ENCODE data around the gene COX7B2.

Gene COX7B2, protein sequence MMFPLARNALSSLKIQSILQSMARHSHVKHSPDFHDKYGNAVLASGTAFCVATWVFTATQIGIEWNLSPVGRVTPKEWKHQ

DNA sequence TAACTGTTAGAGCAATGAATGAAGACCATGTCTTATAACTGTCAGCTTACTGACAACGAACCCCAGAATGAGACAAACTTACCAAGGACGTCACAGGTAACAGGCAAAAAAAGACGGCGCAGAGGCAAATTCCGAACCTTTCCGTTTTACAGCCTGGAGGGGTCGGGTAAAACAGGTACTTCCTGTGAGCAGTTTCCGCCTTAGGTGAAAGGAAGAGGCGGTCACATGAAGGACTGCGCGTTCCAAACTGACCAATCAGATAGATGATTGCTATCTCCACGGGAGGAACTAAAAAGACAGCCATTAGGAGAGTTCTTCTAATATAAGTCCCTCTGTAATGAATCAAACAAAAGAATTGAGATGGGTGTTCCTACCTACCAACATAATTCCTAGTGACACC lies at the start of gene COX7B2:
COX7B2 (minus strand) TSS at position 168 of the 400 bp plus-strand sequence. CDS start 174,053 bp downstream, outside the sequence.
- DNase-seq (ENCODE audit: low spot score), result no peak

DNA sequence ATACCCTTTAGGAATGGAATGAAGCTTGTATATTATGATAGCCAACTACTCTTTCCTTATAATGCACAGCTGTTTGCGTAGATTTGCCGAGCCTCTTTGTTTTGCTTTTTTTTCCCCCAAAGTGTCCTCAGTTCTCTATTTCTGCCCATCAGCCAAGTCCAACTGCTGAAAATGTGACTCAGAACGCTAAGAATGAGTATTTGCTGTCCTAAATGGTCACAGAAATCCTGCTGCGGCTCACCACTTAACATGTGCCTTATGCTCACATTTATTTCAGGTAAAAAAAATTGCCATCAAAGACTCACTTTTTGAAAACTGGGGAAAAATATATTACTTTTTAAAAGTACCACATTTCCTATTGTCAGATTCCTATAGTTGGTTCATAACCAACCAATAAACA lies 47.4 kb upstream of the COX7B2 start:
- no peak for DNase-seq (ENCODE audit: low spot score)

DNA sequence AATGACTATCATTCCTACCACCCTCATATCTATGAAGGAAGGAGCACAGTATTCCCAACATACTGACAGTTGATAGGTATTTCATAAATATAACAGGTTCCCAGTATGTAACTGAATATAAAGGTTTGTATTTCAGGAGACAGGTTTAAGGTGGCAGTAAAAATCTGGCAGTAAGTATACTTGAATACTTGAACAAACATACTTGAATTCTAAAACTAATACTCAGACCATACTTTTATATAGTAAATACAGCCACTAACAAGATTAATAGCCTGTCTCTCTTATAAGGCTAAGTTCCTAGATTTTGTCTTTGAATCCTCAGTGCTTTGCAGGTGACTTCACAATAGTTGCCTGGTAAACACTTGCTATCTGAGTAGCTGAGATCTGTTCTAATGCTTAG lies 46.6 kb upstream of the COX7B2 start:
- DNase-seq (ENCODE audit: low spot score), result no peak

DNA sequence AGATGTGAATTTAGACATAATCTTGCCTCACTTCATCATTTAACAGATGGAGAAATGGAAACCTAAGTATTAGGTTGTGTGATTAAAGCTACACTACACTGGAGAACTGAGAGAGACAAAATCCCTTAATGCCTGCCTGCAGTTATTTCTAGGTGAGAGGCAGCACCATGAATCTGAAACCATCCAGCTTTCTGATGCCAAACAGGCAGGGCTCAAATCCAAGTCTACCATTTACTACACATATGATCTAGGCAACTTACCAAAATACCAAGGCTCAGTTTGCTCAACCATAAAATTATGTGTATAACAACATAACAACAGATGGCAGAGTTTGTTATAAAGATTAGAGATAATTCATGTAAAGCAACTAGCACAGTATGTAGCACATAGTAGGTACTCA lies 45.6 kb upstream of the COX7B2 start:
- DNase-seq (ENCODE audit: low spot score), result no peak

DNA sequence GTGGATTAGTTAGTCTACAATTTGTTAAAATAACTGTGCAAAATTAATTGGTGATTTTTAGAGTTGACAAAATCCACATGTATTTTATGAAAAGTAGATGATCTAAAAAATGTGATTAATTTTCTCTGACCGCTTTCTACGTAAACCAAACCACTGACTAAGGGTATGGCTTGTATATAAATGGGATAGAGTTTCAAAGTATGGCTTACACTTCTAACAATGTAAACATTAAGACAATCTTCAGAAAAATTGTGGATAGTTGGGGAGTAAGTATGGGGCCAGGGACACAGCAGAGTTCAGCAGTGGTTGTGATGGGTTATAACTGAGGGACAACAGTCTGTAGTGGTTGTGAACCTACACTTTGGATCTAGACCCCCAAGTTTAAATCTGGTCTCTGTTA lies 44.5 kb upstream of the COX7B2 start:
- no peak for DNase-seq (ENCODE audit: low spot score)

DNA sequence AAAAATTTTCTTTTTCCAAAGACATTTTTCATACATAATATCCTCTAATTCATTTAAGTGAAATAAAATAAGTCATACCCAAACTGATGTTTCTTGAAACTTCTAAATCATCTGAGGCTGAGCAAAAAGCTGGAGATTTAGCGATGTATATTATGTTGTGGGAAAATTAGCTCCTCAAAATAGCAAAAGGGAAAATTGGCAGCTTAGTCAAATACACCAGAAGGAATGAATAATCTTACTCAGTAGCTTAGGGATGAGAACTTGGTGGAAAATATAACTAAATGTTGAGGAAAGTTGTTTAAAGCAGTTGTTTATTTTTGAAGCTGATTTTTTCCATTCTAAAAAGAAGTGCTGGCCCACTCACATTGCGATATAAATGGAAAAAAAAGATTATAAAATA lies 43.4 kb upstream of the COX7B2 start:
- no peak for DNase-seq (ENCODE audit: low spot score)

DNA sequence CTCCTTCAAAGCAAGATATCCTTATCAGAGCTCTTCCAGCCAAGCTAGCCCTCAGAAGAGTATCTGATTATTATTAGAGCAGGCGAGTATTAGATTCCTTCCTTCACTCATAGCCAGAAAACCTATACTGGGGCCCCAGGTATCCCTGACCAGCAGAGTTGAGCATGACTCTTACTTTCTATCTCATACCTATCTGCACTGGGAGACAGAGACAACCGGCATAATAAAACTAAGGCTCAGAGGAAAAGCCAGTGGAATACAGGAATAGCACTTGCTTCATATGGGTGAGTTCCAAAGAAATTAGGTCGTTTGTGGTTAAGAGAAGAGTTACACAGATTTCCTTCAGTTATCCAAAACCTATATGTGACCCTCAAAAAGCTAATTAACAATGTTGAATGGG lies 41.8 kb upstream of the COX7B2 start:
- no peak for DNase-seq (ENCODE audit: low spot score)

DNA sequence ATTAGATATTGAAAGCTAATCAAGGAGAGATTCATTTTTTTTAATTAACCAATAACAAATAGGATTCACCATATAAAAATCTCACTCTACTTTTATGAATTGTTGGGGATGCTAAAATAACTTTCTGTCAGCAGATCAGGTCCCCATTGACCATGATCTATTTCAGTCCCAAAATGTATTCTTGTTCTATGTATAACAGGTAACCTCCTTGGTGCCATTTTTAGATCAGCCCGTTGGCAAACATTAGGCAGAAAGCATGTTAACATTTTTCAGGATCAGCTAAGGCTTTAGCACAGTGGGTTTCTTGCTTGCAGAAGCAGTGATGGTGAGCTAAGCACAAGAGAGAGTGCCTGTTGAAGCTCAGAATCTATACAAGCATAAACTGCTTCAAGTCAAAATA lies 40.8 kb upstream of the COX7B2 start:
- DNase-seq (ENCODE audit: low spot score), result no peak

DNA sequence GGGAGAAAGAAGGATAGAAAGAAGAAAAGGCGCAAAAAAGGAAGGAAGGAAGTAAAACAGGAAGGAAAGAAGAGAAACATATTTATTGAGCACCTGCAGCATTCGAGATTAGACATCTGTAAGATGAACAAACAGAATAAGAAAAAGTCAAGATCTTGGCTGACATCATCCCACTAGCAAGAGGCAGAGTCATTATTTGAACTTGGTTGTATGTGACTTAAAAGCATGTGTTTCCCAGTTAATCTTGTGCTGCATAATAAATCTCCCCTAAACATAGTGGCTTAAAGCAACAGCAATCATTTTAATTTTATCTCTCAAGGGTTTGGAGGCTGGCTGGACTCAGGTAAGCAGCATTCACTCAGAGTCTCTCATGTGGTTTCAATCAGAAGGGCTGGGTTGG lies 38.5 kb upstream of the COX7B2 start:
- no peak for DNase-seq (ENCODE audit: low spot score)

DNA sequence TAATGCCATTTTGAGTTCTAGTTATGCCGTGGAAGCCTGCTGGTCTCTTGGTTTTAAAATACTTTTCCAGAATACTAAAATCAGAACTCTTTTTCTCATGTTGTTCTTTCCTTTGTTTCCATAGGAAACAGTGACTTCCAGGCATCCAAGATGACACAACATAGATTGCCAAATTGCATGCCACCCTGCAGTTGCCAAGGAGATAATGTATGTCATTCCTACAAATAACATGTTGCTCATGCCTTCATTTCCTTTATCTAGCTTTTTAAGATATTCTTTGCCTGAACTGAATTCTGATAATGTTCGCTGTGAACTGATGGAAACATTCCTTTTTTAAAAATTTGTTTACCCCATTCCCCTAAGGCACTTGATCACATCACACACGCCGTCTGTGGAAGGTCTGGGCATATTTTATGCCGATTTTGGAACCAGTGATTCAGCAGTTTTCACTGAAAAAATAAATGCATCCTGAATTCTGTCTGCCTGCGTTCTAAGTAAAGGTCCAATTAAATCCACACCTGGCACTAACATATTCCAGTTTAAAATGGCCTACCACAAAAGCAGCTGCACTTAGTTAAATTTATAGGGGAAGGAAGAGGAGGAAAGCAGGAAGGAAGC lies 38.0 kb upstream of the COX7B2 start:
- DNase-seq (ENCODE audit: low spot score), result no peak

DNA sequence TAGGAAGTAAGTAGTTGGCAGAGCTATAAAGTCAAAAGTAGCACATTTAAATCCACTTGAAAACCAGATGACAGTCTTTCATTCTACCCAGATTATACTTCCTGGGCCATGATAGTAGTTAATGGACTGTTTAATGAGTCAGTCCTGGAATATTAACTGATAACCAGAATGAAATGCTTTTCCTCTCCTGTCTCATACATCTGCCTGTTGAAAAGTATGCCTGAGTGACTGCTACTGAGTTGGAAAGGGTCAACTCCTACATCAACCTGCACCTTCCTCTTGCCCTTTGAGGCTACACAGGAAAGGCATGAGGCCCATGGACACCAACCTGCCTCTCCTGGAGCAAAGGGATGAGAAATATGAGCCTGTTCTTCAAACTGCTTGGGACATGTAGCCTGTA lies 36.0 kb upstream of the COX7B2 start:
- DNase-seq (ENCODE audit: low spot score), result no peak

DNA sequence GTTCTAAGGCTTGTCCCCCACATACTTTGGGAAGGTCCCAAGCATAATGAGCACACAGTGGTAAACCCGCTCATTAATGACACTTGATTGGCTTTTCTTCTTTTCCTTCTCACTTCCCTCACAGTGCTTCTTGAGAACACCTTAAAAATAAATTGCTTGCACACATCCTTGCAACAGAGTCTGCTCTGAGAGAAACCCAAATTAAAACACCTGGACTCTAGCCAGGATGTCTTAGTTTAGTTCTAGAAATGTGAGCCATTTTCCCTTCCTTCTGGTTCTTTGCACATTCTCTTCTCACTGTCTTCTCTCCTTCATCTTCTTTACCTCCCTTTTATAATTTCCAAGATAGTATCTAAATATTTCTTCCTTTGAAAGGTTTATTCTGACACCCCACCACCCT lies 35.3 kb upstream of the COX7B2 start:
- DNase-seq (ENCODE audit: low spot score), result no peak

DNA sequence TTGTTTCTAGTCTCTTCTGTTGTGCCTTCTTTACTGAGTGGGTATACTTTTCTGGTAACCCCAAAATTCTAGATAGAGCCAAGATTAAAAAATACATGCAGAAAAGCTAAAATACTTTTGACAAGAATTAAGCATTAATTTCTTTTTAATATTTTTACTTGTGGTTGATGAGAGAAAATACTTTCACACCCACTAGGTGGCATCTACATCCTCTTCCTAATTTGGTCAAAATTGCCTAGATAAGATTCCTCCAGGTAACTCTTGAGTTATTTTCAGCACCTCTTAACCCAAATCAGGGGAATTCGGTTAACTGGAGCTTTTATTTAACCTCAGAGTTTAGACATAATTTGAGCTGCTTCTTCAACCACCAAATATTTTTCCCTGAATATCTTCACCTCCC lies 28.4 kb upstream of the COX7B2 start:
- no peak for DNase-seq (ENCODE audit: low spot score)

DNA sequence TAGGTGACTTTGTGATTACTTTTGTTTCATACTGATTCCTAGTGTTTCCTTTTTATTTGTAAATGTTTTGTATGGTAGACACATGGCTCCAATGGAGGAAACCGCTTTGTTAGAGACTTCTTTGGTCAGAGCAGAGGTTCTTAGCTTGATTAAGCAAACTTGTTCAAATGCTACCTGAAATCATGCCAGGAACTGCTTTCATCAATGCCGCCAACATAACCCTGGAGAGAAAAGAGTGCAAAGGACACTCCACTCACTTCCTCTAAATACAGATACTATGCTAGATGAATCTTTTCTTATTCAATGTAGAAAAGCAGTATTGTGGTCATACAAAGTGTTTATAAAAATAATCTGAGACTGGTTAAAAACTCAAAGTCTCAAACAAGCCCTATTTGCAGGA lies 25.7 kb upstream of the COX7B2 start:
- DNase-seq (ENCODE audit: low spot score), result no peak

DNA sequence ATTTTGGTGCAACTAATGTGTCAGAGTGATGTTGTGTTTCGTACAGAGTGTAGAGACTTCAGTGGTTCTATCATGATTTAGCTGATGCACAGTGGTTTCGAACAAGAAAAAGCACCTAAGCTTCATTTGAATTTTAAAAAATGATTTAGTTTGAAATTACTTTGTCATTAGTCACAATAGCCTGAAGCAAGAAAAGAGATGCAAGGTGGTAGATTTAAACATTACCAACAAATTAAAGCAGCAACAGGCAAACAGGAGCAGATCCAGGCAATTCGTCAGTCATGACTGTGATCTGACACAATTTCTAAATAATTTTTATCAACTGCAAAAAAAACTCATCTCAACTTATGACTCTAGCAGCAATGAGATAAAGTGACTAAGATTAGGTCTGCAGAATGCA lies 24.6 kb upstream of the COX7B2 start:
- DNase-seq (ENCODE audit: low spot score), result no peak

DNA sequence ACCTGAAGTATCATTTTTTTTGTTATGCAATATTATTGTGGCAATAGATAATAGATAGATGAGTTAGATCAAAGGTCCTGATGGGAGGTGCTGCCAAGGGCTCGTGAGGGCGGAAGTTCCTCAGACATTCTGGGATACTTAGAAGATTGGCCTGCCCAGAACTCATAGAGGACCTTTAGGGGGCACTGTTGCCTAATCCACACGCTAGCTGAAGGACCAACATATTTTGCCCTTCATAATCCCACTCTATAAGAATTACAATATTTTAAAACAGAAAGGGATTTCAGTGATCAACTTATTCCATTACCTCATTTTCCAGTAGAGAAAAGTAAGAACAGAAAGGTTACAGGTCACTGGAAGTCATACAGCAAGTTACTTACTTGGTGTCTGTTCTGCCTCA lies 22.9 kb upstream of the COX7B2 start:
- peak; percentile 8 for DNase-seq (ENCODE audit: low spot score)

DNA sequence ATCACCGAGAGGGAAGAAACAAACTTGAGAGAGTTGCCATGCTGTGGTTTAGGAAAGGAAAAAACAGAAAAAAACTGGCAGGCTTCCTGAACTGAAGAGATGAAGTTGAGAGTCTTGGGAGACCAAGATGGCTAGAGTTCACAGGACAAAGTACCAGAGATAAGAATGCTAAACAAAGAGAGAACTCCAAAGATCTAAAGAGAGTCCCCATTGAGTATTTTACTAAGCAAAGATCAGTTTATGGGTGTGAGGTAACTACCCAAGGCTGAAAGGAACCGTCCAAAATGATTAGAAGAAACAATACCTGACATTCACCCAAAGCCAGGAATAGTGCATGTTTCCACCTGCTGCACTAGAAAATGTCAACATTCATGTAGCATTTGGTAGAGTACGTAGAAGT lies 21.8 kb upstream of the COX7B2 start:
- DNase-seq (ENCODE audit: low spot score), result no peak

DNA sequence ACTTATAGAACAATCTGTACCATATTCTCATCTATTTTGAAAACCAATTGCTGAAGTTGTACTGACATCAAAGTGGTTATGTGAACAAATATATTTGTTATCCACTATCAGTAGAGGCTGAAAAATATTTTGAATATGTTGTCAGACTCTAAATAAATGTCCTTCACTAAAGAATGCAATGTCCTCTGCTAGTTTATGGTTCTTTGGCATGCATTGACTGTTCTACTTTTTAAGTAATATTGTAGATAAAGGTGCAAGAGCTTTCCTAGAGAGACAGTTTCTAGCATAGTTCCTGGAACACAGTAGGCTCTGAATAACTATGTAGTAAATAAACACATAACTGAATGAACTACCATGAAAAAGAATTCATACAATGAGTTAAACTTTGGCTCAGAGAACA lies 18.2 kb upstream of the COX7B2 start:
- no peak for DNase-seq (ENCODE audit: low spot score)

DNA sequence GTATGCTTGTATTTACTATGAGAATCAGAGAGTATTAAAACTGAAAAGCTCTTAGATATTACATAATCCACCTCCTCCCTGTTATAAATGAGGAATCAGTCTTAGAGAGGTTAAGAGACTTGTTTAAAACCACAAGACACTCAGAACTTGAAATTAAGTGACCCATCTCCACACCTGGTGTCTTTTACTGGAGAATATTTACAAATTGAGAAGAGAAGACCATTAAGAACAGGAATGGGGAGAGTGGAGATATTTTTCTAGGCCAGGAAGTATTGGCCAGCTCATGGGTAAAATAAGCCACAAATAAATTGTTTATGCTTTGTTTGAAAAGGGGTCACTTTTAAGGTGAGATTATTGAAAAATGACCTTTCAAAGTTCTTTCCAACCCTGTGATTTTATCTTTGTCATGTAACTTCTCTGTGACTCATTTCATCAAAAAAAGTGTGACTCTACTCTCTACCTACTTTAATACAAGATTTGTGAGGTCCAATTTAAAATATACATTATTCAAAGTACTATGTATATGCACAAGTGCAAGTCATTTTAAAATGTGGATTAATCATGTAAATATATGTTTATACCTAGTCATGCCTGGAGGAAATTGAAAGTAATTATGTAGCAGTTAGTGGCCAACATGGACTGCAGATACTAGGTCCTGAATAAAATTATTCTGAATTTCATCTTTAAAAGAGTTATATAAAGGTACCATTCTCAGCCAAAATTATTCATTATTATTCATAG lies 15.9 kb upstream of the COX7B2 start:
- no peak for DNase-seq (ENCODE audit: low spot score)

DNA sequence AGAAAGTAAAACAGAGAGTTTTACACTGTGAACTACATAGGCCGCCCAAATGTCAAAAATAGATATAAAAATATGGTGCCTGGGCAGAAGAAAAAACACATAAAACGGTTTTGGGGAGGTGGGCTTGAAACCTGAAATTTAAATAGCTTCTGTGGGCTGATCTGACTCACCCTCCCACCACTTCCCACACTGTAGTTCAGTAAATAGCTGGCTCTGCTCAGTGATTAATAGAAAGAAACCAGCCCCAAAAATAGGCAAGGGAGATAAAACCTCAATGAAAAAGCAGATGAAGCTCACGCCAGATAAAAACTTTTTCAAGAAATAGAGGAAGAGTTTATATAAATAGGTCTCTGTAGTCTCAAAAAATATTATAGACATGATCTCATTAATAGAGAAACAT lies 13.2 kb upstream of the COX7B2 start:
- DNase-seq (ENCODE audit: low spot score), result no peak

DNA sequence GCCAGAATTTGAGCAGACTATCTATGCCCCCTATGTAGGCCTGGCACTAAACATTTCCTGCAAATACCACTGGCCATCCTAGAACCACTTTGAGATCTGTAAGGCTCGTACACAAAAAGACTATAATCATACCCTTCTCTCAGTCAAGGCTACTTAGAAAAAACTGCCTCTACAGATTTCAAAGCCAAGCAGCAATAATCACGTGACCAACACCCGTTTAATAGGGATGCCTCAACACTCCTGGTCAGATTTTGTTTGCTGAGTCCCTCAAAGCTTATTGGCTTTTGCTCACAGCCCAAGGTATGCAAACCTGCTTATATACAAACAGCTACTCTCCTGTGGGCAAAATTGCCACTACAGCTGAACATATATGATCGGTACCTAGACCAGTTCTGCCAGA lies 897 bp downstream of the COX7B2 start:
- no peak for DNase-seq (ENCODE audit: low spot score)

DNA sequence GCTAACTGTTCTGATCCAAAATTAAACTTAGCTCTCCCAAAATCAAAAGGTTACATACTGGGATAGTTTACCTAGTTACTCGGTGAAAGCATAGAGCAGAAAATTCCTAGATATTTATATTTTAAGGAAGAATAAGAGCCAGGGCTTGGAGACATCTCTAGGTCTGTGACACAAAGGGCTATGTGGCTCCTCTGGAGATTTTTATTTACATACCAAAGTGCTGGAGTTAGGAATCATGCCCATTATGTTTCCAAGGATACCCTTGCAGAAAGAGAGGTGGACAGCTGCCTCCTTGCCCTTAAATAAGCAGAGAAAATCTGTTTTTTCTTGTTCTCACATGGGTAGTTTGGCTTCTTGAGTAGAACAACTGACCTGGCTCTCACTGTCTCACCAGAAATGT lies 9.0 kb downstream of the COX7B2 start:
- DNase-seq (ENCODE audit: low spot score), result no peak

DNA sequence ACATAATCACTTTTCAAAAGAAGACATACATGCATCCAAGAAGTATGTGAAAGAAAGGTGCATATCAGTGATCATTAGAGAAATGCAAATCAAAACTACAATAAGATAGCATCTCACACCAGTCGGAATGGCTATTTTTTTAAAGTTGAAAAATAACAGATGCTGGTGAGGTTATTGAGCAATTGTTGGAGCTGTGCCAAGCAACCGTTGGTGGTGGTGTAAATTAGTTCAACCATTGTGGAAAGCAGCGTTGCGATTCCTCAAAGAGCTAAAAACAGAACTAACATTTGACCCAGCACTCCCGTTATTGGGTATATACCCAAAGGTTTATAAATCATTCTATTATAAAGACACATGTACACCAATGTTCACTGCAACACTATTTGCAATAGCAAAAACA lies 14.2 kb downstream of the COX7B2 start:
- no peak for DNase-seq (ENCODE audit: low spot score)

DNA sequence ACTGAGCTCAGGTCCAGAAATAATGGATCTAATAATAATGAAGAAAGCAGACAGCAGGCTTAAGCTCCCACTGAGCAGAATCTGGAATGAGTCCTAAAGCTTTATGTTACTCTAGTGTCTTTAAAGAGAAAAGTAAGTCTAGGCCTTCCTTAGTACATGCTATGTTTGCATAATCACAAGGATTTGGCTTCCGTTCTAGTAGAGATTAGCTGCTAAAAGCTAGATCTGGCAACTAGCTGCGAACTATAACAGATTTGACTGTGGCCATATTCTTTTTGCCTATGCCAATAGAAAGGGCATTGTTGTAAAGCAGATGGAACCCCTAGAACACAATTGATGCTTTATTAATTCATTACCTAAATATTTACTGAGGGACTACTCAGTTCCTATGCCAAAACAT lies 19.0 kb downstream of the COX7B2 start:
- no peak for DNase-seq (ENCODE audit: low spot score)
